Measurements from ENCODE around the gene ARL2BP. TPM values are rescaled to one million over a fixed set of nuclear protein-coding genes. Genes with fewer than 3 reads are reported as not detected.

ARL2BP gene
- total RNA-seq, 2 donors from 2014 or later, result 56.4 to 80.4 TPM

Other genes with a start within 250 kb of the ARL2BP start
- 10 to 100 TPM; 16.0 to 26.1 TPM for gene CPNE2, start 152.7 kb upstream of the ARL2BP start, total RNA-seq
- 10 to 100 TPM; 55.7 to 79.0 TPM for gene PSME3IP1, start 59.2 kb upstream of the ARL2BP start, total RNA-seq
- 10 to 100 TPM; 17.0 to 17.2 TPM for gene RSPRY1, start 58.9 kb upstream of the ARL2BP start, total RNA-seq
- gene PLLP, start 39.4 kb downstream of the ARL2BP start, total RNA-seq, result 10 to 100 TPM; 14.4 to 22.4 TPM
- gene CCL22, start 113.5 kb downstream of the ARL2BP start, total RNA-seq, result under 1 TPM in 1 of 2 donors, not detected in 1; 0.08 TPM
- gene CX3CL1, start 127.2 kb downstream of the ARL2BP start, total RNA-seq, result 10 to 100 TPM; 17.1 to 17.8 TPM
- gene CCL17, start 159.5 kb downstream of the ARL2BP start, total RNA-seq, result not detected
- 10 to 100 TPM; 33.0 to 34.4 TPM for gene CIAPIN1, start 202.1 kb downstream of the ARL2BP start, total RNA-seq
- gene COQ9, start 202.2 kb downstream of the ARL2BP start, total RNA-seq, result 100 to 1,000 TPM; 106 to 153 TPM
- gene POLR2C, start 217.4 kb downstream of the ARL2BP start, total RNA-seq, result 10 to 100 TPM; 76.8 to 86.3 TPM
- gene DOK4, start 241.2 kb downstream of the ARL2BP start, total RNA-seq, result 10 to 100 TPM; 15.2 to 34.2 TPM

Data from right atrium auricular region (tissue), 2 donors.